Measurements from ENCODE around the gene NBPF3.

- TF ChIP-seq CTCF (IDR thresholded peaks at IDR 0.05): no peak
- no peak for TF ChIP-seq POLR2AphosphoS5 (IDR thresholded peaks at IDR 0.05; ENCODE audit: low read depth, low read length)
Measured at GRCh38 chr1:21525340-21525717, 85.4 kb downstream of the NBPF3 start.
